OCI-LY7 (cell line): ENCODE measurements around the gene TIMMDC1.

Source experiments
- EZH2phosphoT487 ChIP-seq: fragments of 200-600 bp; sonication (generic); IDR thresholded peaks from 2 replicates; pipeline ENCODE4 v1.6.1; 2018; ENCODE audit warnings: low read depth, borderline replicate concordance, mild to moderate bottlenecking, mixed run types, antibody characterized with exemption, low read length, moderate library complexity, mixed read lengths
- TF ChIP-seq, protein P1 (sequence below): fragments of 200-600 bp; sonication (generic); conservative IDR thresholded peaks from 2 replicates; pipeline ENCODE4 v1.5.1; 2014; ENCODE audit warnings: mild to moderate bottlenecking, antibody characterized with exemption, low read length, moderate library complexity, mixed read lengths

DNA sequence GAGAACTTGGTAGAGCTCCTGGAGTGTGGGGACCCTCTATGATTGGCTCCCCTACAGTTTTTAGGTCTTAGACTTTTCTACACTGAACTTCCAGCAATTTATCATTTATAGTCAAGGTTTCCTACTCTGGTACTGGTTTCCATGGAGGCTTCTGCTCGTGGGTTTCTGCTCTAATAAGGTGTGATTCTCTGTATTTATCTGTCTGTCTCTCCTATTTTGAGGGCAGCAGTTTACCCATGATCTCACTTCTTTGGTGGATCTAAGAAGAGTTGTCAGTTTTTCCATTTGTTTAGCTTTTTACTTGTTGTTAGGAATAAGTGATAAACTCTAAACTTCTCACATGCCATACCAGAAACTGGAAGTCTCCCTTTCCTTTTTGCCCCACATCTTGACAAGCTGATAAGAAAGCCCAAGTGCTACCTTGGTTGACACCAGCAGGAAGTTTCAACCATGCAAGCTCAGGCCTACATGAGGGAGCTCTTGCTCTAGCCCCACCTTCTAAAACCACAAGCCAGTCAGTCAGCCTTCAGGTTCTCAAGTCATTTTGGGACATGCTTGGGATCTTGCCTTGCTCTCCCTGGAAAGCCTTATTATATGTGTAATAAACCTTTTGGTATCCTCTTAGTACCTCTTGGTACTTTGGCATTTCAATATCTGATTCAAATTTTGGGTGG lies 10.0 kb downstream of the TIMMDC1 start:
- TF ChIP-seq, protein P1, sequence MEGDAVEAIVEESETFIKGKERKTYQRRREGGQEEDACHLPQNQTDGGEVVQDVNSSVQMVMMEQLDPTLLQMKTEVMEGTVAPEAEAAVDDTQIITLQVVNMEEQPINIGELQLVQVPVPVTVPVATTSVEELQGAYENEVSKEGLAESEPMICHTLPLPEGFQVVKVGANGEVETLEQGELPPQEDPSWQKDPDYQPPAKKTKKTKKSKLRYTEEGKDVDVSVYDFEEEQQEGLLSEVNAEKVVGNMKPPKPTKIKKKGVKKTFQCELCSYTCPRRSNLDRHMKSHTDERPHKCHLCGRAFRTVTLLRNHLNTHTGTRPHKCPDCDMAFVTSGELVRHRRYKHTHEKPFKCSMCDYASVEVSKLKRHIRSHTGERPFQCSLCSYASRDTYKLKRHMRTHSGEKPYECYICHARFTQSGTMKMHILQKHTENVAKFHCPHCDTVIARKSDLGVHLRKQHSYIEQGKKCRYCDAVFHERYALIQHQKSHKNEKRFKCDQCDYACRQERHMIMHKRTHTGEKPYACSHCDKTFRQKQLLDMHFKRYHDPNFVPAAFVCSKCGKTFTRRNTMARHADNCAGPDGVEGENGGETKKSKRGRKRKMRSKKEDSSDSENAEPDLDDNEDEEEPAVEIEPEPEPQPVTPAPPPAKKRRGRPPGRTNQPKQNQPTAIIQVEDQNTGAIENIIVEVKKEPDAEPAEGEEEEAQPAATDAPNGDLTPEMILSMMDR, result no peak
- no peak for TF ChIP-seq EZH2phosphoT487
